GM23338 (cell line): ENCODE measurements around the gene LTBP2.

Experiments used
- CREB1 ChIP-seq: fragments of 250-450 bp; sonication (Bioruptor Pico); IDR thresholded peaks from 2 replicates; pipeline ENCODE4 v1.5.0; 2020; ENCODE audit warnings: low read depth, mild to moderate bottlenecking, moderate library complexity
- ETS1 ChIP-seq: IDR thresholded peaks from 2 replicates; pipeline ENCODE4 v1.6.1; 2016; ENCODE audit warnings: antibody characterized with exemption
- EZH2 ChIP-seq: fragments of 200-600 bp; sonication (generic); IDR thresholded peaks from one replicate; pipeline ENCODE4 v1.8.0; 2017; ENCODE audit warnings: antibody characterized with exemption, mild to moderate bottlenecking, low read depth; ENCODE audit not compliant: unreplicated experiment
- EZH2phosphoT487 ChIP-seq: fragments of 200-600 bp; sonication (generic); IDR thresholded peaks from one replicate; pipeline ENCODE4 v1.8.1; 2018; ENCODE audit warnings: antibody characterized with exemption; ENCODE audit not compliant: unreplicated experiment
- JUNB ChIP-seq: IDR thresholded peaks from one replicate; pipeline ENCODE4 v1.6.1; 2016; ENCODE audit warnings: antibody characterized with exemption; ENCODE audit not compliant: unreplicated experiment
- NANOG ChIP-seq: IDR thresholded peaks from 2 replicates; pipeline ENCODE4 v1.6.1; 2016; ENCODE audit warnings: antibody characterized with exemption, borderline replicate concordance
- POLR2AphosphoS5 ChIP-seq: IDR thresholded peaks from 2 replicates; pipeline ENCODE4 v1.6.1; 2016; ENCODE audit warnings: antibody characterized with exemption, low read depth
- REST ChIP-seq: IDR thresholded peaks from one replicate; pipeline ENCODE4 v1.6.1; 2018; ENCODE audit warnings: antibody characterized with exemption; ENCODE audit not compliant: unreplicated experiment
- STAT1 ChIP-seq: IDR thresholded peaks from one replicate; pipeline ENCODE4 v1.6.1; 2016; ENCODE audit warnings: antibody characterized with exemption; ENCODE audit not compliant: unreplicated experiment
- ZNF114 ChIP-seq: fragments of 250-450 bp; sonication (Bioruptor Pico); IDR thresholded peaks from 2 replicates; pipeline ENCODE4 v1.5.0; 2020; ENCODE audit warnings: mild to moderate bottlenecking, moderate library complexity
- ZNF331 ChIP-seq: fragments of 250-450 bp; sonication (Bioruptor Pico); IDR thresholded peaks from 2 replicates; pipeline ENCODE4 v1.5.0; 2020; ENCODE audit warnings: low read depth, mild to moderate bottlenecking, moderate library complexity
- TF ChIP-seq, protein P1 (sequence below), 2 experiments: fragments of 200-600 bp in 1 of 2; sonication (generic) in 1 of 2; conservative IDR thresholded peaks; 2 replicates each; pipeline versions ENCODE4 v1.5.1 to v1.6.1; 2016 to 2017; ENCODE audit warnings: antibody characterized with exemption in 2 of 2, low read depth in 2 of 2, mild to moderate bottlenecking in 2 of 2, moderate library complexity in 1 of 2

GRCh38 chr14:74575507-74575906 is 36.5 kb downstream of the LTBP2 start:
- TF ChIP-seq, protein P1, sequence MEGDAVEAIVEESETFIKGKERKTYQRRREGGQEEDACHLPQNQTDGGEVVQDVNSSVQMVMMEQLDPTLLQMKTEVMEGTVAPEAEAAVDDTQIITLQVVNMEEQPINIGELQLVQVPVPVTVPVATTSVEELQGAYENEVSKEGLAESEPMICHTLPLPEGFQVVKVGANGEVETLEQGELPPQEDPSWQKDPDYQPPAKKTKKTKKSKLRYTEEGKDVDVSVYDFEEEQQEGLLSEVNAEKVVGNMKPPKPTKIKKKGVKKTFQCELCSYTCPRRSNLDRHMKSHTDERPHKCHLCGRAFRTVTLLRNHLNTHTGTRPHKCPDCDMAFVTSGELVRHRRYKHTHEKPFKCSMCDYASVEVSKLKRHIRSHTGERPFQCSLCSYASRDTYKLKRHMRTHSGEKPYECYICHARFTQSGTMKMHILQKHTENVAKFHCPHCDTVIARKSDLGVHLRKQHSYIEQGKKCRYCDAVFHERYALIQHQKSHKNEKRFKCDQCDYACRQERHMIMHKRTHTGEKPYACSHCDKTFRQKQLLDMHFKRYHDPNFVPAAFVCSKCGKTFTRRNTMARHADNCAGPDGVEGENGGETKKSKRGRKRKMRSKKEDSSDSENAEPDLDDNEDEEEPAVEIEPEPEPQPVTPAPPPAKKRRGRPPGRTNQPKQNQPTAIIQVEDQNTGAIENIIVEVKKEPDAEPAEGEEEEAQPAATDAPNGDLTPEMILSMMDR (conservative IDR thresholded peaks at IDR 0.05; ENCODE audit: low read depth in 2 of 2): no peak
- no peak for TF ChIP-seq REST
- no peak for TF ChIP-seq CREB1 (CRISPR knock-in tag)
- TF ChIP-seq EZH2: no peak
- no peak for TF ChIP-seq POLR2AphosphoS5
- no peak for TF ChIP-seq EZH2phosphoT487
- no peak for TF ChIP-seq JUNB
- no peak for TF ChIP-seq ZNF331
- no peak for TF ChIP-seq NANOG
- no peak for TF ChIP-seq ETS1
- TF ChIP-seq ZNF114 (CRISPR knock-in tag): no peak
- TF ChIP-seq STAT1: no peak
